OCI-LY1 (cell line): ENCODE data around the gene MET.

Experiments used
- EZH2 ChIP-seq: fragments of 200-600 bp; sonication (generic), shearing (Covaris generic); IDR thresholded peaks from 2 replicates; pipeline ENCODE4 v1.8.0; 2017; ENCODE audit warnings: borderline replicate concordance, mixed run types, mild to moderate bottlenecking, antibody characterized with exemption, low read length, moderate library complexity, mixed read lengths
- TF ChIP-seq, protein P1 (sequence below): fragments of 200-600 bp; sonication (generic), shearing (Covaris generic); IDR thresholded peaks from 2 replicates; pipeline ENCODE4 v1.5.1; 2017; ENCODE audit warnings: mild to moderate bottlenecking, antibody characterized with exemption, low read length, moderate library complexity, mixed read lengths

- TF ChIP-seq EZH2 = no peak
- TF ChIP-seq, protein P1, sequence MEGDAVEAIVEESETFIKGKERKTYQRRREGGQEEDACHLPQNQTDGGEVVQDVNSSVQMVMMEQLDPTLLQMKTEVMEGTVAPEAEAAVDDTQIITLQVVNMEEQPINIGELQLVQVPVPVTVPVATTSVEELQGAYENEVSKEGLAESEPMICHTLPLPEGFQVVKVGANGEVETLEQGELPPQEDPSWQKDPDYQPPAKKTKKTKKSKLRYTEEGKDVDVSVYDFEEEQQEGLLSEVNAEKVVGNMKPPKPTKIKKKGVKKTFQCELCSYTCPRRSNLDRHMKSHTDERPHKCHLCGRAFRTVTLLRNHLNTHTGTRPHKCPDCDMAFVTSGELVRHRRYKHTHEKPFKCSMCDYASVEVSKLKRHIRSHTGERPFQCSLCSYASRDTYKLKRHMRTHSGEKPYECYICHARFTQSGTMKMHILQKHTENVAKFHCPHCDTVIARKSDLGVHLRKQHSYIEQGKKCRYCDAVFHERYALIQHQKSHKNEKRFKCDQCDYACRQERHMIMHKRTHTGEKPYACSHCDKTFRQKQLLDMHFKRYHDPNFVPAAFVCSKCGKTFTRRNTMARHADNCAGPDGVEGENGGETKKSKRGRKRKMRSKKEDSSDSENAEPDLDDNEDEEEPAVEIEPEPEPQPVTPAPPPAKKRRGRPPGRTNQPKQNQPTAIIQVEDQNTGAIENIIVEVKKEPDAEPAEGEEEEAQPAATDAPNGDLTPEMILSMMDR = no peak
Measured at GRCh38 chr7:116713918-116714317, 41.9 kb downstream of the MET start.
